K562 (cell line): ENCODE results near the gene SYCN. TPM values are rescaled to one million over a fixed set of nuclear protein-coding genes. Genes with fewer than 3 reads are reported as not detected.
A peak's percentile ranks its signal among the peaks of the same experiment; 100 is the strongest.

Source experiments
- ARID2 ChIP-seq: fragments of 450-650 bp; IDR thresholded peaks from 2 replicates; pipeline ENCODE4 v1.6.1; 2017; ENCODE audit warnings: antibody characterized with exemption, mild to moderate bottlenecking
- CTCF ChIP-seq, 3 experiments: IDR thresholded peaks in 2 of 3; conservative IDR thresholded peaks in 1 of 3; 2 replicates each; pipeline ENCODE4 v1.5.1; 2011 to 2012; ENCODE audit warnings: low read length in 3 of 3, mild to moderate bottlenecking in 3 of 3, control low read depth in 2 of 3, improper control_type of control experiment in 1 of 3, inconsistent platforms in 1 of 3, low read depth in 1 of 3, mixed read lengths in 1 of 3, moderate library complexity in 1 of 3; ENCODE audit not compliant: insufficient read depth in 2 of 3
- DEAF1 ChIP-seq: fragments of 450-650 bp; formaldehyde crosslinking; IDR thresholded peaks from 2 replicates; pipeline ENCODE4 v1.4.0; 2020; ENCODE audit warnings: mild to moderate bottlenecking, moderate library complexity
- GABPA ChIP-seq: fragments of 200-800 bp; sonication (Bioruptor generic); conservative IDR thresholded peaks from 2 replicates; pipeline ENCODE4 v1.6.1; 2016; ENCODE audit warnings: low read depth, missing genetic modification characterization, missing compliant biosample characterization
- POLR2G ChIP-seq: fragments of 200-400 bp; formaldehyde crosslinking; IDR thresholded peaks from 2 replicates; pipeline ENCODE4 v1.6.1; 2017; ENCODE audit warnings: low read depth, mild to moderate bottlenecking, antibody characterized with exemption, low read length, moderate library complexity
- RBM22 ChIP-seq: fragments of 200-400 bp; formaldehyde crosslinking; IDR thresholded peaks from 2 replicates; pipeline ENCODE4 v1.6.1; 2018; ENCODE audit warnings: low read length, low read depth; ENCODE audit not compliant: poor library complexity, severe bottlenecking
- RCOR1 ChIP-seq, 2 experiments: IDR thresholded peaks; 2 replicates each; pipeline ENCODE4 v1.6.1; 2012; ENCODE audit warnings: low read depth in 2 of 2, low read length in 2 of 2, borderline replicate concordance in 1 of 2, improper control_type of control experiment in 1 of 2
- STAG1 ChIP-seq: sonication (generic); formaldehyde crosslinking; IDR thresholded peaks from 2 replicates; pipeline ENCODE4 v1.5.0; 2020; ENCODE audit warnings: missing genetic modification reagents, borderline replicate concordance
- ZBTB34 ChIP-seq: fragments of 250-450 bp; sonication (Bioruptor Pico); IDR thresholded peaks from 2 replicates; pipeline ENCODE4 v1.8.0; 2021; ENCODE audit warnings: mild to moderate bottlenecking, moderate library complexity
- ZBTB5 ChIP-seq: fragments of 450-650 bp; IDR thresholded peaks from 2 replicates; pipeline ENCODE4 v1.6.1; 2017; ENCODE audit warnings: antibody characterized with exemption
- ZNF592 ChIP-seq: fragments of 450-650 bp; IDR thresholded peaks from 2 replicates; pipeline ENCODE4 v1.6.1; 2017; ENCODE audit warnings: antibody characterized with exemption, mild to moderate bottlenecking
- polyA plus RNA-seq, 8 experiments: library from polyadenylated mRNA; depleted of rRNA in 4 of 8; stranded (reverse) in 5 of 8; unstranded in 3 of 8; fragments of >200 nt; fragmentation: Nextera tagmentation in 2 of 8; fragmentation: Illumina TruSeq in 1 of 8; extraction: Ambion mirVana in 2 of 8; extraction: Trizol in 1 of 8; gene quantifications; 2 replicates each; pipeline versions ENCODE4 v1.2.1 to v1.2.3, GENCODE V29; 2011 to 2014; ENCODE audit warnings: inconsistent platforms in 1 of 8, missing spikeins in 1 of 8
- total RNA-seq, 7 experiments: library from RNA; depleted of rRNA in 6 of 7; stranded (reverse); fragments of >200 nt in 6 of 7; fragmentation: Illumina TruSeq in 2 of 7; extraction: Trizol in 2 of 7; gene quantifications; 2 replicates each; pipeline versions ENCODE4 v1.2.1 to v1.2.3, GENCODE V29; 2011 to 2021; ENCODE audit warnings: low replicate concordance in 1 of 7

The SYCN gene
- total and polyA plus RNA-seq, 9 of the 15 experiments (the other 6 are each of a cell fraction or from before 2014, with no cell fraction given): not detected

- TF ChIP-seq ZBTB5 (no peak), RCOR1 (IDR thresholded peaks at IDR 0.05; ENCODE audit: borderline replicate concordance in 1 of 2, low read depth in 2 of 2, low read length in 2 of 2) (peak; percentile 23 to 78; a peak in 2 of 4 replicates), CTCF (IDR thresholded peaks at IDR 0.05 in 2 of 3, conservative IDR thresholded peaks at IDR 0.05 in 1 of 3; ENCODE audit: insufficient read depth in 2 of 3, low read depth in 1 of 3, low read length in 3 of 3) (peak; percentile 84 to 90 (median 89)), RBM22 (no peak), ZNF592 (no peak), STAG1 (CRISPR knock-in tag) (peak; percentile 58; the same call in 1 of the 2 replicates), ZBTB34 (no peak), ARID2 (peak; percentile 87), POLR2G (no peak), GABPA (tag) (no peak), DEAF1 (peak; percentile 84)
Measured at GRCh38 chr19:39212375-39212742, 8.3 kb upstream of the SYCN start (continued).
